ENCODE data around the gene MANBA. TPM values are rescaled to one million over a fixed set of nuclear protein-coding genes. Genes with fewer than 3 reads are reported as not detected.

The MANBA gene
- polyA plus RNA-seq, 2 donors = 4.3 to 4.7 TPM

GRCh38 chr4:102775805-102776204, 15.0 kb upstream of the MANBA start:
- no peak overlapping the region for H3K4me3 ChIP-seq (ENCODE audit: low read depth in 1 of 2, low read length in 2 of 2)
- WGBS, 2 donors = 75 to 94% methylated on average over 1 of the region's 1 CpG
- no peaks in the 10 kb centered on the region for H3K27me3 ChIP-seq (ENCODE audit: control insufficient read depth in 1 of 2, insufficient read depth in 2 of 2, low read length in 2 of 2)
- H3K36me3 ChIP-seq (ENCODE audit: control insufficient read depth in 2 of 2, insufficient read depth in 2 of 2, low read length in 1 of 2) = no peaks in the 10 kb centered on the region
- no peak overlapping the region for H3K27ac ChIP-seq (ENCODE audit: low read depth in 2 of 2, low read length in 1 of 2)
- H3K4me1 ChIP-seq (ENCODE audit: control insufficient read depth in 2 of 2, insufficient read depth in 2 of 2, low read length in 1 of 2) = peaks cover 0 to 3% of the 10 kb centered on the region in 2 donors
- H3K9me3 ChIP-seq (ENCODE audit: control insufficient read depth in 2 of 2, insufficient read depth in 1 of 2, low read depth in 1 of 2, low read length in 1 of 2) = no peaks in the 10 kb centered on the region

- Histone ChIP-seq H3K4me3 (ENCODE audit: low read depth in 1 of 2, low read length in 2 of 2) (no peak overlapping the region), H3K27me3 (ENCODE audit: control insufficient read depth in 1 of 2, insufficient read depth in 2 of 2, low read length in 2 of 2) (no peaks in the 10 kb centered on the region), H3K9me3 (ENCODE audit: control insufficient read depth in 2 of 2, insufficient read depth in 1 of 2, low read depth in 1 of 2, low read length in 1 of 2) (no peaks in the 10 kb centered on the region), H3K4me1 (ENCODE audit: control insufficient read depth in 2 of 2, insufficient read depth in 2 of 2, low read length in 1 of 2) (peaks cover 0 to 3% of the 10 kb centered on the region in 2 donors), H3K36me3 (ENCODE audit: control insufficient read depth in 2 of 2, insufficient read depth in 2 of 2, low read length in 1 of 2) (no peaks in the 10 kb centered on the region), H3K27ac (ENCODE audit: low read depth in 2 of 2, low read length in 1 of 2) (no peak overlapping the region)
- WGBS, 2 donors = 88 to 90% methylated on average over 2 of the region's 2 CpGs
Observed at GRCh38 chr4:102774254-102774653, 13.5 kb upstream of the MANBA start.

- WGBS, 2 donors = 82 to 84% methylated on average over 4 of the region's 4 CpGs
- H3K9me3 ChIP-seq (ENCODE audit: control insufficient read depth in 2 of 2, insufficient read depth in 1 of 2, low read depth in 1 of 2, low read length in 1 of 2) = no peaks in the 10 kb centered on the region
- H3K36me3 ChIP-seq (ENCODE audit: control insufficient read depth in 2 of 2, insufficient read depth in 2 of 2, low read length in 1 of 2) = no peaks in the 10 kb centered on the region
Observed at GRCh38 chr4:102772738-102773340, 12.1 kb upstream of the MANBA start.

GRCh38 chr4:102764901-102765300, 4.1 kb upstream of the MANBA start:
- 87% methylated on average over 3 of the region's 3 CpGs for whole genome bisulfite sequencing, 2 donors
- Histone ChIP-seq H3K4me1 (ENCODE audit: control insufficient read depth in 2 of 2, insufficient read depth in 2 of 2, low read length in 1 of 2) (no peaks in the 10 kb centered on the region), H3K27ac (ENCODE audit: low read depth in 2 of 2, low read length in 1 of 2) (no peak overlapping the region)

More at GRCh38 chr4:102772738-102773340, 12.1 kb upstream of the MANBA start:
- no peak overlapping the region for H3K27ac ChIP-seq (ENCODE audit: low read depth in 2 of 2, low read length in 1 of 2)
- no peaks in the 10 kb centered on the region for H3K4me1 ChIP-seq (ENCODE audit: control insufficient read depth in 2 of 2, insufficient read depth in 2 of 2, low read length in 1 of 2)
- no peak overlapping the region for H3K4me3 ChIP-seq (ENCODE audit: low read depth in 1 of 2, low read length in 2 of 2)
- H3K27me3 ChIP-seq (ENCODE audit: control insufficient read depth in 1 of 2, insufficient read depth in 2 of 2, low read length in 2 of 2) = no peaks in the 10 kb centered on the region

GRCh38 chr4:102761906-102762305, 1.1 kb upstream of the MANBA start:
- H3K27me3 ChIP-seq (ENCODE audit: control insufficient read depth in 1 of 2, insufficient read depth in 2 of 2, low read length in 2 of 2) = no peaks in the 10 kb centered on the region
- H3K4me3 ChIP-seq (ENCODE audit: low read depth in 1 of 2, low read length in 2 of 2) = peak overlapping the region in 1 of 2 donors; percentile 75
- no peaks in the 10 kb centered on the region for H3K36me3 ChIP-seq (ENCODE audit: control insufficient read depth in 2 of 2, insufficient read depth in 2 of 2, low read length in 1 of 2)
- WGBS, 2 donors = 66 to 67% methylated on average over 14 of the region's 14 CpGs
- H3K27ac ChIP-seq (ENCODE audit: low read depth in 2 of 2, low read length in 1 of 2) = no peak overlapping the region
- H3K4me1 ChIP-seq (ENCODE audit: control insufficient read depth in 2 of 2, insufficient read depth in 2 of 2, low read length in 1 of 2) = no peaks in the 10 kb centered on the region
- no peaks in the 10 kb centered on the region for H3K9me3 ChIP-seq (ENCODE audit: control insufficient read depth in 2 of 2, insufficient read depth in 1 of 2, low read depth in 1 of 2, low read length in 1 of 2)

More at GRCh38 chr4:102764901-102765300, 4.1 kb upstream of the MANBA start:
- H3K36me3 ChIP-seq (ENCODE audit: control insufficient read depth in 2 of 2, insufficient read depth in 2 of 2, low read length in 1 of 2) = no peaks in the 10 kb centered on the region
- H3K4me3 ChIP-seq (ENCODE audit: low read depth in 1 of 2, low read length in 2 of 2) = no peak overlapping the region
- H3K9me3 ChIP-seq (ENCODE audit: control insufficient read depth in 2 of 2, insufficient read depth in 1 of 2, low read depth in 1 of 2, low read length in 1 of 2) = no peaks in the 10 kb centered on the region
- H3K27me3 ChIP-seq (ENCODE audit: control insufficient read depth in 1 of 2, insufficient read depth in 2 of 2, low read length in 2 of 2) = no peaks in the 10 kb centered on the region

- Histone ChIP-seq H3K9me3 (ENCODE audit: control insufficient read depth in 2 of 2, insufficient read depth in 1 of 2, low read depth in 1 of 2, low read length in 1 of 2) (no peaks in the 10 kb centered on the region), H3K27me3 (ENCODE audit: control insufficient read depth in 1 of 2, insufficient read depth in 2 of 2, low read length in 2 of 2) (no peaks in the 10 kb centered on the region), H3K4me1 (ENCODE audit: control insufficient read depth in 2 of 2, insufficient read depth in 2 of 2, low read length in 1 of 2) (no peaks in the 10 kb centered on the region), H3K27ac (ENCODE audit: low read depth in 2 of 2, low read length in 1 of 2) (peak overlapping the region; percentile 26 to 31), H3K4me3 (ENCODE audit: low read depth in 1 of 2, low read length in 2 of 2) (peak overlapping the region; percentile 75 to 89), H3K36me3 (ENCODE audit: control insufficient read depth in 2 of 2, insufficient read depth in 2 of 2, low read length in 1 of 2) (no peaks in the 10 kb centered on the region)
- 3 to 5% methylated on average over 15 of the region's 15 CpGs for WGBS, 2 donors
Observed at GRCh38 chr4:102761296-102761701, 531 bp upstream of the MANBA start.

- 2 to 4% methylated on average over 25 of the region's 25 CpGs for WGBS, 2 donors
- H3K27ac ChIP-seq (ENCODE audit: low read depth in 2 of 2, low read length in 1 of 2) = peak overlapping the region; percentile 28 to 78
- no peaks in the 10 kb centered on the region for H3K4me1 ChIP-seq (ENCODE audit: control insufficient read depth in 2 of 2, insufficient read depth in 2 of 2, low read length in 1 of 2)
- H3K27me3 ChIP-seq (ENCODE audit: control insufficient read depth in 1 of 2, insufficient read depth in 2 of 2, low read length in 2 of 2) = no peaks in the 10 kb centered on the region
- H3K36me3 ChIP-seq (ENCODE audit: control insufficient read depth in 2 of 2, insufficient read depth in 2 of 2, low read length in 1 of 2) = no peaks in the 10 kb centered on the region
- peak overlapping the region; percentile 75 to 89 for H3K4me3 ChIP-seq (ENCODE audit: low read depth in 1 of 2, low read length in 2 of 2)
- H3K9me3 ChIP-seq (ENCODE audit: control insufficient read depth in 2 of 2, insufficient read depth in 1 of 2, low read depth in 1 of 2, low read length in 1 of 2) = no peaks in the 10 kb centered on the region
Observed at GRCh38 chr4:102759831-102760644, 730 bp downstream of the MANBA start.

- H3K36me3 ChIP-seq (ENCODE audit: control insufficient read depth in 2 of 2, insufficient read depth in 2 of 2, low read length in 1 of 2) = no peaks in the 10 kb centered on the region
- WGBS, 2 donors = 83 to 89% methylated on average over 11 of the region's 11 CpGs
- no peaks in the 10 kb centered on the region for H3K4me1 ChIP-seq (ENCODE audit: control insufficient read depth in 2 of 2, insufficient read depth in 2 of 2, low read length in 1 of 2)
- H3K27ac ChIP-seq (ENCODE audit: low read depth in 2 of 2, low read length in 1 of 2) = no peak overlapping the region
- H3K9me3 ChIP-seq (ENCODE audit: control insufficient read depth in 2 of 2, insufficient read depth in 1 of 2, low read depth in 1 of 2, low read length in 1 of 2) = no peaks in the 10 kb centered on the region
- no peaks in the 10 kb centered on the region for H3K27me3 ChIP-seq (ENCODE audit: control insufficient read depth in 1 of 2, insufficient read depth in 2 of 2, low read length in 2 of 2)
- no peak overlapping the region for H3K4me3 ChIP-seq (ENCODE audit: low read depth in 1 of 2, low read length in 2 of 2)
Observed at GRCh38 chr4:102758241-102759160, 2.3 kb downstream of the MANBA start.

GRCh38 chr4:102757681-102758080, 3.1 kb downstream of the MANBA start:
- H3K27ac ChIP-seq (ENCODE audit: low read depth in 2 of 2, low read length in 1 of 2) = no peak overlapping the region
- no peaks in the 10 kb centered on the region for H3K4me1 ChIP-seq (ENCODE audit: control insufficient read depth in 2 of 2, insufficient read depth in 2 of 2, low read length in 1 of 2)
- WGBS, 2 donors = 50 to 65% methylated on average over 1 of the region's 1 CpG

More at GRCh38 chr4:102757681-102758080, 3.1 kb downstream of the MANBA start:
- Histone ChIP-seq H3K27me3 (ENCODE audit: control insufficient read depth in 1 of 2, insufficient read depth in 2 of 2, low read length in 2 of 2) (no peaks in the 10 kb centered on the region), H3K9me3 (ENCODE audit: control insufficient read depth in 2 of 2, insufficient read depth in 1 of 2, low read depth in 1 of 2, low read length in 1 of 2) (no peaks in the 10 kb centered on the region), H3K4me3 (ENCODE audit: low read depth in 1 of 2, low read length in 2 of 2) (no peak overlapping the region), H3K36me3 (ENCODE audit: control insufficient read depth in 2 of 2, insufficient read depth in 2 of 2, low read length in 1 of 2) (no peaks in the 10 kb centered on the region)
